ENCODE data around the gene SEC14L2. TPM values are rescaled to one million over a fixed set of nuclear protein-coding genes. Genes with fewer than 3 reads are reported as not detected.

Gene SEC14L2
- total RNA-seq, 1 experiment from 2014 or later: 8.2 TPM

GRCh38 chr22:30438559-30438958, 41.7 kb downstream of the SEC14L2 start:
- WGBS (ENCODE audit: extremely low coverage, insufficient read length, low lambda C conversion rate): no CpG with 5 or more reads among the region's 3 CpGs

More at GRCh38 chr22:30438559-30438958, 41.7 kb downstream of the SEC14L2 start:
- Mint-ChIP-seq H3K27me3 (ENCODE audit: low read depth) (peaks cover 6% of the 10 kb centered on the region), H3K27ac (no peak overlapping the region), H3K9me3 (no peaks in the 10 kb centered on the region; a peak in 1 of 5 replicates), H3K4me1 (peaks cover 7 to 12% of the 10 kb centered on the region in 2 experiments; a peak in 3 of 4 replicates), H3K36me3 (ENCODE audit: insufficient read depth in 1 of 3, low read depth in 3 of 3) (peaks cover 0 to 3% (median 0%) of the 10 kb centered on the region in 3 experiments; a peak in 1 of 7 replicates), H3K4me3 (no peak overlapping the region)
- Histone ChIP-seq H3K4ac (ENCODE audit: low read depth, low read length) (no peak overlapping the region), H4K20me1 (ENCODE audit: control insufficient read depth, insufficient read depth, insufficient read length) (no peaks in the 10 kb centered on the region), H3K9ac (ENCODE audit: extremely low read depth, insufficient read length, low read length) (no peak overlapping the region), H2BK120ac (ENCODE audit: low read depth, low read length, poor library complexity, severe bottlenecking) (no peak overlapping the region), H2AFZ (ENCODE audit: low read length) (no peak overlapping the region), H3K4me1 (ENCODE audit: insufficient read depth, low read length) (no peaks in the 10 kb centered on the region), H2BK20ac (ENCODE audit: low read depth, low read length, poor library complexity, severe bottlenecking) (no peak overlapping the region), H2BK12ac (ENCODE audit: insufficient read length, low read depth, low read length) (no peak overlapping the region), H4K91ac (ENCODE audit: insufficient read length, low read depth, low read length) (no peak overlapping the region), H3K27ac (ENCODE audit: insufficient read length, low read depth, low read length) (no peak overlapping the region), H3K14ac (ENCODE audit: insufficient read depth, low read length) (no peak overlapping the region), H3T11ph (ENCODE audit: low read length) (no peak overlapping the region), H3K79me1 (ENCODE audit: insufficient read depth, low read depth, low read length, poor library complexity, severe bottlenecking) (no peaks in the 10 kb centered on the region), H3K9me3 (ENCODE audit: control insufficient read depth, low read depth, low read length) (no peaks in the 10 kb centered on the region), H3K23me2 (ENCODE audit: insufficient read length, low read depth, low read length, poor library complexity, severe bottlenecking) (no peaks in the 10 kb centered on the region), H2AK5ac (ENCODE audit: insufficient read length, low read length) (no peak overlapping the region), H3K23ac (ENCODE audit: insufficient read length, low read depth, low read length) (no peak overlapping the region), H3K56ac (ENCODE audit: insufficient read length, low read depth, low read length) (no peak overlapping the region), H4K8ac (replicated peaks; ENCODE audit: insufficient read length, low read depth, low read length) (no peak overlapping the region), H3K27me3 (ENCODE audit: insufficient read depth, low read length) (no peaks in the 10 kb centered on the region), H2BK5ac (ENCODE audit: insufficient read length, low read length) (no peak overlapping the region), H4K5ac (ENCODE audit: insufficient read length, low read depth, low read length) (no peak overlapping the region), H2BK15ac (ENCODE audit: low read depth, low read length) (no peak overlapping the region), H3K79me2 (ENCODE audit: insufficient read depth, low read length) (no peaks in the 10 kb centered on the region), H3K4me2 (ENCODE audit: insufficient read depth, insufficient read length, low read length) (no peak overlapping the region), H3K18ac (ENCODE audit: insufficient read length, low read depth, low read length) (no peak overlapping the region)
- TF ChIP-seq CTCF (conservative IDR thresholded peaks at IDR 0.05): no peak
- no peak for DNase-seq
